Brain pericyte (primary cell): ENCODE measurements around the gene AJAP1.
A peak's percentile ranks its signal among the peaks of the same experiment; 100 is the strongest.

Experiments used
- DNase-seq: peaks from one replicate; pipeline ENCODE4 v3.0.0-alpha.2; 2012; ENCODE audit warnings: low read depth, low spot score

Gene AJAP1

DNA sequence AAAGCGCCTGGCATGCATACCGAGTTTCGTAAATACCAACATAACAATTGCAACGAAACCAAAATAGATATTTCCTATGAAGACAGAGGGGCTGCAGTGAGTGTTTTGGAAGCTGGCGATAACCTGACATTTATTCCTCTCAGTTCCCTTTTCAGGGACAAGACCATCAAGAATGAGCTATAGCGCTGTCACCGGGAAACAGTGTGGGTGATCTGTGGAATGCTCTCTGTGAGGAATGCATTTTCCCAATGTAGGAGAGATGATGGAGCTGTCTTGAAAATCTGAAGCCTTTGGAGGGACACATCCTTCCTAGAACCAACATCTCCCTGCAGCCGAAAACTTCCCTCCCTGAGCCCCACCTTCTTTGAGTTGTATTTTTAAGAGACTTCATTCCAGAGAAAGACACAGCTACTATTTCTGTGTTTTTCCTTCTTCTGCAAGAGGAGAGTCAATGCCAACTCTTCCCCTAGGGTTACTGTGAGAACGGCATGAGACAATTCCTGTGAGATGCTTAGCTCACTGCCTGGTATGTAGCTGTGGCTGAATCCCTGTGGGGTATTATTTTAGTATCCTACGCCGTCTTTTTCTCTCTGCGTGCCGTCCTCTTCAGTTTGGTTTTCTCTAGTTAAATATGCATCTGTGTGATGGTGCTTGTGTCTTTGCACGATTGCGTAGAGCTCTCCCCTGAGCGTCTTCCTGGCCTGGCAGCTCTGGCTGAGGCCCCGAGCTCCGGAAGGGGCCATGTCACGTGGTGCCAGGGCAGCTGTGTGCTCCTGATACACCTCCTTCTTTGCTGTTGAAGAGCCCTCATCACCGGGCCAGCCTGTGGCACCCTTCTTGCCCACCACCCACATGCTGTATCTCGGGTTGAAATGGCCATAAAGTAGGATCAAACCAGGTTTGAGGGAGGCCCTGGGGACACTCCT is 45.2 kb downstream of the AJAP1 start:
- DNase-seq, result peak; percentile 81

DNA sequence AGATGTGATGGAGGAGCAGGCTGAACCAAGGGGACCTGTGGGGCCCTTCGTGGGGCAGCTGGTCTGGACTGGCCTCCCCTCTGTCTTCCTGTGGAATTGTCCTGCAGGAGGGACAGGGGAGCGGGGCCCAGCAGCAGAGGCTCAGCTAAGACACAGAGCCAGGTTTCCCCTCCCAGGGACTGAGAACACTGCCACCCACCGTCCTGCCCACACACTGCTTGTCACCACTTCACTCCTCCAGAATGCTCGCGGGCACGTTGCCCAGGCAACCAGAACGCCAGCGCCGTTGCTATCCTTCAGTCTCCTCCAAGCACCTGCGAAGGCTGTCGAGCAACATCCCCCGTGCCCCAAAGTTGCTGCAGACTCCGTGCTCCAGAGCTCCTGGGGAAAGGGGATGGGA is 46.4 kb downstream of the AJAP1 start:
- DNase-seq, result no peak

DNA sequence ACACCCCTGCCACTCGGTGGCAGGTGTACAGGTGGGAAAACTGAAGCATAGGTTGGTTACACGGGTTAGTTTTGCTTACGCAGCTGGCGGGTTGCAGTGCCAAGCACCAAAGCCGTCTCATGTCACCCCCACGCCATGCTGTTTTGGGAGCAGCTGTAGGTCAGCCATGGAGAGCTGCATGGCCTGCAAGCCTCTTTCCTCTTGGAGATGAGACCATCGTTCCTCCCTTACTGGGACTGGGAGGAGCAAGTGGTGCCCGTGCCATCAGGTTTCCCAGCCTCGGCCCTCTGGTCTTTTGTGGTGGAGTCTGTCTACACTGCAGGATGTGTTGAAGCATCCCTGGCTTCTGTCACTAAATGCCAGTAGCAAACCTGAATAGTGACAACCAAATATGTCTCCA is 46.9 kb downstream of the AJAP1 start:
- DNase-seq, result no peak

DNA sequence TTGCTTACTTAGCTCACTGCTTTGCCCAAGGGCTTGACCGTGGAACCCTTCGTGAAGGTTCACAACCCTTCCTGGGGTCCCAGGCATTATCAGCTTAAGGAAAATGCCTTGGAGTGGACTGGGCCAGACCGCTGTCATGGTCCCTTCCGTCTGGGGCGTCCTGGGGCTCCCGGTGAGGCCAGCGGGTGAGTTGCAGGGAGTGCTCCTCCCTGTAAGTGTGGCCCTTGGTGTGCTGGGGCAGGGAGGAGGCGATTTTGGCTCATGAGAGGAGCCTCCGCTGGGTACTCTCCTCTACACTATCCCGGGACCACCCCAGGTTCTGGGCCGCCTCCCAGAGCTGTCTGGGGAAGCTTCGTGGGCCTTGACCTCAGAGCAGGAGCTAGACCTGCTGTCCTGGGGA is 48.1 kb downstream of the AJAP1 start:
- DNase-seq, result no peak

DNA sequence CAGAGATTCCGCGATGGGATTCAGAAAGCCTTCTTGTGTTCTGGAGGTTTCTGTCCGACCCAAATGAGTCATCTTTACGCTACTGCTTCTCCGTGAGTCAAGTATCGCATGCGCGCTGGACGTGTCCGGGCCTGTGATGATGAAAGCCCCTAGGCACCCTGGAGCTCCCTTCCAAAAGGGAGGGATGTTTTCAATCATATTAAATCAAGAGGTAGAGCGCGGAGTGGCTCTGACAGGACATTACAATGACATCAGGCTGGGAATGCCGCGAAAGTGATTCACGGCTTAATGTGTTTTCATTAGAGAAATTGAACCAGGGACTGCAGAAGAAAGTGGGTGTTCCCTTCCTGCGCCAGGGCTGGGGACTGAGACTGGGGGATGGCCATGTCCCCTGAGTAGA is 48.5 kb downstream of the AJAP1 start:
- DNase-seq, result peak; percentile 63

DNA sequence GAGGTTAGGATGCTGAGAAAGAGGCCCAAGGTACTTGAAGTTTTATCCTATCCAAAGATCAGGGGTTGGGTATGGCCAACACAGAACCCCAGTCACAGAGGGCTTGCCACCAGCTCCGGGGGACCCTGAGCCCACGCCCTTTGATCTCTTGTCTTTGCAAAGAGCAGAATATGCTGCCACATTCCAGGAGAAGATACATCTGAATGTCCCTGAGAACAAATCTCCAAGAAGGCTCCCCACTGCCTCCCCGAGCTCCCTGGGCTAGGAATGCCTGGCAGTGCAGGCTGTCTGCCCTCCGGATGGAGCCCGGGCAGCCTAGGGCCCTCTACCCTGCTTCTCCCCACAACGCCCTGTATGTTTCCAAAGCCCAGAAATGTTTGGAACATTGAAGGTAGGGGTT is 49.2 kb downstream of the AJAP1 start:
- no peak for DNase-seq

DNA sequence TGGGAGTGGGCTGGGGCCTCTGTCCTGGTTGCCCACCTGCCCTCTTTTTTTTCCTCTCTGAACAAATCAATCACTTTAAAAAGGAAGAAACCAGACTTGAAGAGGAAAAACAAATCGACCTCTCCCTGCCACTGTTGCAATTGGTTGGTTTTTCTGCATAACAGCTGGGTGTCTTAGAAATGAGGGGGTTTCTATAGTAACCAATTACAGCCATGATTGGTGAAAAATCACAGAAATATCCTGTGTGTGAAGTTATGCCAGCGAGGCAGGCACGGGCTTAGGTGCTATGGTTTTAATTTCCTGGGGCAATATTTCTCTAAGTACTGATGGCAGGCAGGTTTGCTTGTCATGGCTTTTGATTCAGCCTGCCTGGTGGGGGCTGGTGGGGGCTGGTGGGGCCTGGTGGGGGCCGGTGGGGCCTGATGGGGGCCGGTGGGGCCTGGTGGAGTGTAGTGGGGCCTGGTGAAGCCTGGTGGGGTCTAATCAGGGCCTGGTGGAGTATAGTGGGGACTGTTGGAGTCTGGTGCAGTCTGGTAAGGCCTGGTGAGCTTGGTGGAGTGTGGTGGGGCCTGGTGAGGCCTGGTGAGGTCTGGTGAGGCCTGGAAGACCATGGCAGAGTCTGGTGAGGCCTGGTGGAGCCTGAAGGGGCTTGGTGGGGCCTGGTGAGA is 54.6 kb downstream of the AJAP1 start:
- DNase-seq, result no peak

DNA sequence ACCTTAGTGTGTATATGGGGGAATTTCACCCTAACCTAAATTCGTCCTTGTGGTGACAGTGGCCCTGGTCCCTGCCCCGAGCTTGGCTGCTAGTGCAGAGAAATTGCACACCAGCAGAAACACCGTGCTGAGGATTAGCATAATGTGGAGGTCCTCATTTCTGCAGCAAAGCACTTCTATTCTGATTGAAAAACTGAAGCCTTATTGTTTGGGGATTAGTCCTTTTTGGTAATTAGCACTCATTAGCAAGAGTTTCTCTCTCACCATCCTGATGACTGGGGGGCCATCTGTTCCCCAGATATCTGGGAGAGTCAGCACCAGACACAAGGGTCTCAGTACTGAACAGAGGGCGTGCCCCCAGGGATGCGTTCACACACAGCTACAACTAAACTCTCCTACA is 55.2 kb downstream of the AJAP1 start:
- no peak for DNase-seq

DNA sequence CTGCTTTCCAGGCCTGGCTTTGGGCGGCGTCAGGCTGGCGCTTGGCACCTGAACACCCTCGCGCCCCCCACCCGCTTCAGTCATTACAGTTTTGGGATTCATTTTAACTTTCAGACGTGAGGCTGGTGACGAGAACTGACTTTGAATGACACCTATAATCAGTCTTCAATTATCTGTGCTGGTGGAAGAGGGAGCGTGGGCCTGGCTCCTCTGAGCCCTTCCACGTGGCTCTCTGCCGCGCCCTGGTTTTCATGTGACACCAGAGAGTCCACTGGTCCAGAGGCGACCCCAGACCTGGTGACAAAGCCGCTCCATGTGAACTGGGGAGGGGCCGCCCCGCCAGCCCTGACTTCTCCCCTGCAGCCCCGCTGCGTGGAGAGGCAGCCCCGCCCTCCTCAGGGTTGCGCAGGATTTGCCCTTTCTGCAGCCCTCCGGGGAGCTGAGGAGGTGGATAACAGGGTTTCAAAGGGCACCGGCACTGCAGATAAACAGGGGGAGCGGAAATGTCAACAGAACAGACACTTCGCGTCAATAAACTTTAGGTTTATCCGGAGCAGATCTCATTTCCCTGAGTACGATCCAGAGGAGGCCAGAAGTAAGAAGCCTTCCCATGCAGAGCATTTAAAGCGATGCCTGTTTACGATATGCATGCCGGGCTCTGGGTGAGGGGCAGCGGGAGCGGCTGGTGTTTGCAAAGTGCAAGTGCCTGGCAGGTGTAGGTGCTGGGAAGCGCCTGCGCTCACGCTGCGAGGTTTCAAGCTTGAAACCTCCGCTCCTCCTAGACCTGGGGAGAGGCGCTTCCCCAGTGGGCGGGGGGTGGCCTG is 56.4 kb downstream of the AJAP1 start:
- DNase-seq, result no peak

DNA sequence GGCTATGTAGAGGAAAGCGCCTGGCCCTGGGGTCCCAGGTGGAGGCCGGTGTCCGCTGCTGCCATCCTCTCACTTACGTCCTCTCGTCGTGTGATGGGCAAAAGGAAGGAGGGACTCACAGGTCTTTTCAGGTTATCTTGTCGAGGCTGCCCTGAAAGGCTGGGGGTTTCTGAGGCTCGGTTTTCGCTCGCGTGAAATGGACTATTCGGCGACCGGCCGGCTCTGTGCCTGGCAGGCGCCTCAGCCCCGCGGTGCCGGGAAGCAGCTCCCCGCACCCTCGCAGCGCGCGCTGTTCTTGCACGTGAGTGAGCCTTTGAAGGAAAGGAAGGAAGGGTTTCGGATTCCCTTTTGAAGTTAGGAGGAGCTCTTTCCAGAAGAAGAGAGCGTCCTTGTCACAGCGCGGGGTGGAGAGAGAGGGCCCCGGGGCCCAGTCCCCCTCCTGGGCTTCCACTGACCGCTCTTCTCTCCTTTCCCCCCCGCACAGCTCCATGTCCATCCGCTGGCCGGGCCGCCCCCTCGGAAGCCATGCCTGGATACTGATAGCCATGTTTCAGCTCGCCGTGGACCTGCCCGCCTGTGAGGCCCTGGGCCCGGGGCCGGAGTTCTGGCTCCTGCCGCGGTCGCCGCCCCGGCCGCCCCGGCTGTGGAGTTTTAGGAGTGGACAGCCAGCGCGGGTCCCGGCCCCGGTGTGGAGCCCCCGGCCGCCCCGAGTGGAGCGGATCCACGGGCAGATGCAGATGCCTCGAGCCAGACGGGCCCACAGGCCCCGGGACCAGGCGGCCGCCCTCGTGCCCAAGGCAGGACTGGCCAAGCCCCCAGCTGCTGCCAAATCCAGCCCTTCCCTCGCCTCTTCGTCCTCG is 57.2 kb downstream of the AJAP1 start:
- no peak for DNase-seq

DNA sequence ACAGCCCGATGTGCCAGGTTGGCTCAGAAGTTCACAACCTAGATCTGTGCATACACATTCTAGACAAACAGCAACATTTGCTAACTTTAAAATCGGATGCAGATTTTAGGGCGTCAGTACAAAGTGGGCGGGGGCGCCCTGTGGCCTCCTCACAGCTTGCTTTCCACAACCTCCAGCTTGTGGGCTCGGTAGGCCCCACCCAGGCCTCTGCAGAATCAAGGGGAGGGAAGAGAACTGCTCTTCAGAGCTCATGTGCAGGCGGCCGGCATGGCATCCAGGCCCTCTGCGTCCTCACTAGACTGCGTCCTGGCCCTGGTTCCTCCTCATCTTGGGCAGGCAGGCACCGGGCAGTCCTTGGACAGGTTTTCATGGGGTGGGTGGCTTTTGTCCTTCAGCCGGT is 59.3 kb downstream of the AJAP1 start:
- no peak for DNase-seq

DNA sequence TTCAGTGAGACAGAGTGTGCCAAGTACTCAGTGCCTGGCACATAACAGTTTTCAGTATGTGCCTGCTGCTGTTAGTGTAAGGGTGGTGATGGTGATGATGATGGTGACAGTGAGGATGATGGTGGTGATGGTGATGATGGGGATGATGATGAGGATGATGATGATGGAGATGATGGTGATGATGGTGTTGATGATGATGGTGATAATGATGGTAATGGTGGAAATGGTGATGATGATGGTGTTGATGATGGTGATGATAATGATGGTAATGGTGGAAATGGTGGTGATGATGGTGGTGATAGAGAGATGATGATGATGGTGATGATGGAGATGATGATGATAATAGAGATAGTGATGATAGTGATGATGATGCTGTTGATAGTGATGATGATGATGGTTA is 62.0 kb downstream of the AJAP1 start:
- DNase-seq, result no peak

DNA sequence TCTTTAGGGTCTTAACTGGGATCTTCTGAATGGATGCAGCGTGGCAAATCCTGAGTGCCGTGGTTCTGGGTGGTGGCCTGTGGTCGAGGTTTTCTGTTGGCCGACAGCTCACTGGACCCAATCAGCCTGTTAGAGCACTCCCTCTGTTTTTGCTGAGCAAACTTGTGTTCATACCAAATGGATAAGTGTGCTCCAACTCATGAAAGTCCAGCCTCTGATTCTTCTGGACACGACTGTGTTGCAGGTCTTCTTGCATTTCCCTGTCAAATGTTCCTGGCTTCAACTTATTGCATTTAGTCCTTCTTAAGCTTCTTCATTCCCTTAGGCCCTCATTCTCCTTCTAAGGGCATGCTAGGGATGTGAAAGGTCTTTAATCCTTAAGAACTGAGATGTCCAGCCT is 63.7 kb downstream of the AJAP1 start:
- DNase-seq, result no peak

DNA sequence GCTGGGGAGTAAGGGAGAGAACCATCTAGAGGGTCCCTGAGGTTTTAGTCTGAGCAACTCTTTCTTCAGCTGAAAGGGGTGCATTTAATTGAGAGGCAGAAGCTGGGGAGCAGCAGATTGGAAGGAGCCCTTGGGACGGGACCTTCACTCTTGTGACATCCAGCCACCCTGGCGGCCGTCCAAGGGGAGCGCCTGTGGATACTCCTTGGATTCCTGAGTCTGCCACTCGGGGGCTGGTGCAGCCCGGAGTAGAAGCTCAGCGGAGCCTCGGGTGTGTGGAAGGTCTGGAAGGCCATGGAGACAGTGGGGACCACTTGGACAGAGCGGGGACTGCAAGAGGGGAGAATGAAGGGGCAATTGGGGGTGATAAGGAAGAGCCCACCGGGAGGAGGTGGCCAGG is 68.7 kb downstream of the AJAP1 start:
- no peak for DNase-seq

DNA sequence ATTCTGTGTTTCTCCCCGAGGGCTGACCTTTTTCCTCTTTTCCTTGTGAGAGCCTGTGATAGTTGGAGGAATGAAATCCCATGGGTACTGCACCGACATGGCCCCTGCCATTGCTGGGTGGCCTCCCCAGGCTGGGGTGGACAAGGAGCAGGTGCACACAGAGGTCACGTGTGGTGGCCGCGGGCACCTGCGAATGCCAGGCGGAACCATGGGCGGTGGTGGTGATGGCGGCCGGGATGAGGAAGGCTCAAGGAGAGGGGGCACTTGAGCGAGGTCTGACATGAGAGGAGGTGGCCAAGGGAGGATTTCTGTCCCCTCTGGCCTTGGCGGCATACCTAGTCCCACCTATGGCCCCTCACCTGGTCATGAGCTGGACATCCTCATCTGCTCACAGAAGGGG is 69.6 kb downstream of the AJAP1 start:
- DNase-seq, result no peak

DNA sequence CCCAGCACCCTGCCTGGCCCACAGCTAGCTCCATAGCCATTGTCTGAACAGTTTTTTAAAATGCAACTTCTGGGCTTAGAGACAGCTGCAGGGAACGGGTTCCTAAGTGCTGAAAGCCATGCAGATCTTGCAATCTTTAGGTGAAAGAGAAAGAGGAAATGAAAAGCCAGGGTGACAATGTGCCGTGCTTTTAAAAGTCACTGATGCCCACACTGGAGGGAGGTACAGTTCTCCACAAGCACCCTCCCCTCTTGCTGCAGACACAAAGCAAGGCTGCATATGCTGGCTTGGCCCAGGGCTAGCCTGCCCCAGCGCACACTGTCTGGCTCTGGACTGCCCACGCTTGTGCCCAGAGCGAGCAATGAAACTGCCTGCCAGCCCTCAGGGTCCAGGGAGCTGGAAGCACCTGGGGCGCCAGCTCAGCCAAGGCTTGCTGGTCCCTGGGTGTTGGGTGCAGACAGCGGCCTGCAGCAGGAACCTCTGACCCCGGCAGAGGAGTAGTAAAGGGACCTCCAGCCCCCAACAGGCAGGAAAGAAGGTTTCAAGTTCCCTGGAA is 70.4 kb downstream of the AJAP1 start:
- DNase-seq, result no peak

DNA sequence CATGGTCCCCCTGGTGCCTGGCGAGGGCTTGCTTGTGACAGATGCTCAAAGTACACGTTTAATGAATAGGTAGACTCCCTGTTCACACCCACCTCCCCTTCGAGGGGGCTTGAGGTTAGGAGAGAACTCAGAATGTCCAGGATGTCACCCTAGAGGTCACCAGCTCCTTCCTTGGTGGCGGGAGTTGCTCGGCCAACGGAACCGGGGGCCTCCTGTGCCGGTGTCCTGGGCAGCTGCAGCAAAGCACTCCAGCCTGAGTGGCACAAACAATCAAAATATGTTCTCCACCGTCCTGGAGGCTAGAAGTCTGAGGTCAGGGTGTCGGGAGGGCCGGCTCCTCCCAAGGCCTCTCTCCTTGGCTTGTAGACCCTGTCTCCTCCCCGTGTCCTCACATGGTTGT is 71.0 kb downstream of the AJAP1 start:
- DNase-seq, result no peak

DNA sequence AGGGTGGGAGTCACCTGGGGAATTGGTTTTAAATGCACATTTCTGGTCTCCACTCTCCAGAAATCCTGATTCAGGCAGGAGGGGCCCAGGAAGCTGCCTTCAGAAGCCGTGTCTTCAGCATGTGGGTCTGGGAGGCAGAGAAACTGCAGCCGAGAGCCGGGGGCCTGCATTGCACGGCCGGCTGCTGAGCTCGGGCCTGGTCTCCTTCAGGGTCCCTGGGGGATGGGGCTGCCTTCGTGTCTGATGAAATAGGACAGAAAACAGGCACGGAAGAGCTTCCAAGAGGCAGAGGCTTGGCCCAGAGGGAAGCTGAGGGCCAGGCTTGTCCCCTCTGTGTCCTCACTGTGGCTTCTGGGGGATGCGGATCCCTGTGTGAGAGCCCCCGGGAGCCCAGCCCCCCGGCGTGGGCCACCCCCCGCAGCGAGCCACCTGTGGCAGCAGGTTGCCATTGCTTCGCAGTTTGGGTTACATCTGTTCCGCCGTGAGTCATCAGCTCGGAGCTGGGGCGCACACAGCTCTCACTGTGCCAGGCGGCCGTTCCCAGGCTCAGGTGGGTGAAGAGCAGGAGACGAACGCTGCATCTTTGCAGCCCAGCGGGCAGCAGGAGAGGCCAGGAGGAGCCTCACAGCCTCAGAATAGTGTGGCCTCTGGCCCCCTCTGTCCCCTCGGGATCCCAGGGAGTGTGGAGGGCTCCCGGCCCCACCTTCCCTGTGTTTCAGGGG is 72.4 kb downstream of the AJAP1 start:
- no peak for DNase-seq

DNA sequence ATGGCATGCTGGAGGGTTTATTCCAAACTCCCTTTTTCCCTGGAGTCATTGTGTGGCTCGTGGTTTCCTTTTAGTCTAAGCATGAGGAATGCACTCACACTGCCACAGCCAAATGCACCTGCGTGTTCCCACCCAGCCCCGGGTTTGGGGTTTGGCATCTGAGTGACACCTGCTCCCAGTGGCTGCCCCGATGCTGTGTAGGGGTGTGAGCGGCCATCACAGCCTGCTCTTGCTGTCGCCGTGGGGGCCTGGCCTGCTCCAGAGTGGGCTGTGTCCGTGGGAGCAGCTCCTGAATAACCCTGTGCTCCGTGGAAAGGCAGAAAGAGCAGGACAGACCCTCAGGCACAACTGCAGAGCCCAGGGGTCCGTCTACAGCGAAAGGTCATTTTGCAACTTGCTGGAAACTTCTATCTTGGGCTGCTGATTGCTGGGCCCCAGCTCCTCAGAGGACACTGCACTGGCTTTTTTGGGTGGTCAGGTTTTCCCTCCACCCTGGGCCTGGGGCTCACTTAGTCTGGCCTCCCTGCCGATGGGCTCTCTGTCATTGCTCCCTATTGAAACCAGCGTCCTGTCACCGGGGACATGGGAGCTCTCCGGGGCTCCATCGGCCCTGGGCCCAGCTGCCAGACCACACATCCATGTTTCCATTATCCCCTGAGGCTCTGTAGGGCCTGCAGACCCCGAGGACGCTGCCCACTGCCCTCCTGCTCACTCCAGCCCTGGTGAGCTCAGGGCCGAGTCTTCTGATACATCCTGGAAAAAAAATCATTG is 74.1 kb downstream of the AJAP1 start:
- DNase-seq, result no peak

DNA sequence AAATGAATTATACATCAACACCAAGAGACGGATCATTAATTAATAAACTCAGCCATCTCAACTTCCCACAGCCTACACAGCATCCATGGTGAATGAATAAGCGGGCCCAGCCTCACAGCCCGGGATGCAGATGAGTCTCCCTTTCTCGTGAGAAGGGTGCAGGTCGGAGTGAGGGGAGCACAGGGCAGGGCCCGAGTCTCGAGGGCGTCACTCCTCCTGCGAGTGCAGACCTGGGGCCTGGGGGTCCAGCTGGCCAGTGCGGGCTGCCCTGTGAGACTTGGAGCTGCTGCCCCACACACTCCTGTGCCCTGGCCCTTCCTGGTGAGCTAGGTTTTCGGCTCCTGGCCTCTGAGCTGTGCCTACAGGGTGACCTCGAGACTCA is 74.7 kb downstream of the AJAP1 start:
- DNase-seq, result no peak
